ENCODE data around the gene LGALS9.

Gene LGALS9

GRCh38 chr17:27605409-27605808, 25.6 kb upstream of the LGALS9 start:
- ChIA-PET POLR2A (no interaction called here), CTCF (interaction anchor here (4.9 to 13.5 kb wide), 8 partner anchors 8 to 367 kb away, joined by 33 to 331 read pairs (median 125); no protein-coding TSS in a partner anchor)
- DNase-seq (ENCODE audit: extremely low spot score) = no peak
- no peak for TF ChIP-seq CTCF (IDR thresholded peaks at IDR 0.05; ENCODE audit: control extremely low read depth, extremely low read depth, low read depth, missing control alignments)

- no peak for TF ChIP-seq CTCF (IDR thresholded peaks at IDR 0.05; ENCODE audit: control extremely low read depth, extremely low read depth, low read depth, missing control alignments)
- ChIA-PET POLR2A (no interaction called here), CTCF (interaction anchor here (0.8 to 13.5 kb wide), 12 partner anchors 6 to 366 kb away, joined by 3 to 331 read pairs (median 4); partner anchors contain the start of gene LGALS9)
- DNase-seq (ENCODE audit: extremely low spot score) = no peak
These were observed 23.4 kb upstream of the LGALS9 start for GRCh38 chr17:27607521-27608091.

- ChIA-PET POLR2A (no interaction called here), CTCF (interaction anchor here (0.8 to 13.5 kb wide), 14 partner anchors 7 to 367 kb away, joined by 3 to 331 read pairs (median 4); partner anchors contain the start of gene LGALS9)
- DNase-seq (ENCODE audit: extremely low spot score) = no peak
- no peak for TF ChIP-seq CTCF (IDR thresholded peaks at IDR 0.05; ENCODE audit: control extremely low read depth, extremely low read depth, low read depth, missing control alignments)
These were observed 22.4 kb upstream of the LGALS9 start for GRCh38 chr17:27608328-27609230.

- POLR2A ChIA-PET = no interaction called here
- CTCF ChIA-PET = interaction anchor here (0.8 to 13.5 kb wide), 18 partner anchors 8 to 374 kb away, joined by 3 to 331 read pairs (median 4); partner anchors contain the start of gene LGALS9
- no peak for DNase-seq (ENCODE audit: extremely low spot score)
- peak; percentile 43 for TF ChIP-seq CTCF (IDR thresholded peaks at IDR 0.05; ENCODE audit: control extremely low read depth, extremely low read depth, low read depth, missing control alignments)
These were observed 21.2 kb upstream of the LGALS9 start for GRCh38 chr17:27609611-27610303.

DNA sequence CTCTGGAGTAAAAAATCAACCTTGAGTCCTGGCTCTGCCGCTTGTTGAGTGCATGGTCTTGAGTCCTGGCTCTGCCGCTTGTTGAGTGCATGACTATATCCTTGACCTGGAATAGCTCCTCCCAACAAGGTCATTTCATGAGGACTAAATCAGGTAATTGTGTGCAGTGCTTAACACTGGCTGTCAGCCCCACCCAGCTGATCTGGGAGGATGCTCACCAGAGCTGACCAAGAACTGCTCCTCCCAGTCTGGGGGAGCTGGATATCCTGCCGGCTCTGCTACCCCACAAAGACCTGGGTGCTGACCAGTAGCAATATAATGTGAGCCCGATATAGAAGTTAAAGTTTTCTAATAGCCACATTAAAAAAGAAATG, 20.7 kb upstream of the LGALS9 start:
- DNase-seq (ENCODE audit: extremely low spot score) = no peak
- POLR2A ChIA-PET = no interaction called here
- no peak for TF ChIP-seq CTCF (IDR thresholded peaks at IDR 0.05; ENCODE audit: control extremely low read depth, extremely low read depth, low read depth, missing control alignments)
- CTCF ChIA-PET = interaction anchor here (0.9 to 13.5 kb wide), 17 partner anchors 8 to 374 kb away, joined by 3 to 331 read pairs (median 5); partner anchors contain the start of gene LGALS9

GRCh38 chr17:27612160-27612770, 18.7 kb upstream of the LGALS9 start:
- ChIA-PET CTCF (interaction anchor here (1.0 to 13.5 kb wide), 4 partner anchors 10 to 144 kb away, joined by 5 to 331 read pairs (median 62); no protein-coding TSS in a partner anchor), POLR2A (no interaction called here)
- DNase-seq (ENCODE audit: extremely low spot score) = no peak
- TF ChIP-seq CTCF (IDR thresholded peaks at IDR 0.05; ENCODE audit: control extremely low read depth, extremely low read depth, low read depth, missing control alignments) = no peak
